ENCODE measurements around the gene APCDD1.

DNA sequence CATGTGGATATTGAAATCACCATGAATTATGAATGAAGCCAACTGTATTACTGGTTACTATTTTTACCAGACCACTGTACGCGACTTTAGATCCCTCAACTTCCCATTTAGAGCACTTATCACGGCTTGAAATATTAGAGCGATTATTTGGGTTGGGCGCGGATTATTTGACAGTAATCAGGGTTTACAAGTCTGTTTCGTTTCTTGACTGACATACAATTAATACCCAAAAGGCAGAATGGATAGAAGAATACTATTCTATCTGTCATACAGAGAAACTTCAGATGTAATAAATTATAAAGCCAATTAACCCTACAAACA, 70.9 kb downstream of the APCDD1 start:
- TF ChIP-seq, protein P1, sequence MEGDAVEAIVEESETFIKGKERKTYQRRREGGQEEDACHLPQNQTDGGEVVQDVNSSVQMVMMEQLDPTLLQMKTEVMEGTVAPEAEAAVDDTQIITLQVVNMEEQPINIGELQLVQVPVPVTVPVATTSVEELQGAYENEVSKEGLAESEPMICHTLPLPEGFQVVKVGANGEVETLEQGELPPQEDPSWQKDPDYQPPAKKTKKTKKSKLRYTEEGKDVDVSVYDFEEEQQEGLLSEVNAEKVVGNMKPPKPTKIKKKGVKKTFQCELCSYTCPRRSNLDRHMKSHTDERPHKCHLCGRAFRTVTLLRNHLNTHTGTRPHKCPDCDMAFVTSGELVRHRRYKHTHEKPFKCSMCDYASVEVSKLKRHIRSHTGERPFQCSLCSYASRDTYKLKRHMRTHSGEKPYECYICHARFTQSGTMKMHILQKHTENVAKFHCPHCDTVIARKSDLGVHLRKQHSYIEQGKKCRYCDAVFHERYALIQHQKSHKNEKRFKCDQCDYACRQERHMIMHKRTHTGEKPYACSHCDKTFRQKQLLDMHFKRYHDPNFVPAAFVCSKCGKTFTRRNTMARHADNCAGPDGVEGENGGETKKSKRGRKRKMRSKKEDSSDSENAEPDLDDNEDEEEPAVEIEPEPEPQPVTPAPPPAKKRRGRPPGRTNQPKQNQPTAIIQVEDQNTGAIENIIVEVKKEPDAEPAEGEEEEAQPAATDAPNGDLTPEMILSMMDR (IDR thresholded peaks at IDR 0.05; ENCODE audit: poor library complexity) = no peak
- TF ChIP-seq EZH2 (IDR thresholded peaks at IDR 0.05; ENCODE audit: borderline replicate concordance) = no peak

Measured in hepatocyte (in vitro differentiated cells).